ENCODE results near the gene MOV10. TPM values are rescaled to one million over a fixed set of nuclear protein-coding genes. Genes with fewer than 3 reads are reported as not detected.
A peak's percentile ranks its signal among the peaks of the same experiment; 100 is the strongest.

The MOV10 gene
- polyA plus RNA-seq, 1 of the 3 experiments (the other 2 are of a cell fraction): 87.4 TPM

DNA sequence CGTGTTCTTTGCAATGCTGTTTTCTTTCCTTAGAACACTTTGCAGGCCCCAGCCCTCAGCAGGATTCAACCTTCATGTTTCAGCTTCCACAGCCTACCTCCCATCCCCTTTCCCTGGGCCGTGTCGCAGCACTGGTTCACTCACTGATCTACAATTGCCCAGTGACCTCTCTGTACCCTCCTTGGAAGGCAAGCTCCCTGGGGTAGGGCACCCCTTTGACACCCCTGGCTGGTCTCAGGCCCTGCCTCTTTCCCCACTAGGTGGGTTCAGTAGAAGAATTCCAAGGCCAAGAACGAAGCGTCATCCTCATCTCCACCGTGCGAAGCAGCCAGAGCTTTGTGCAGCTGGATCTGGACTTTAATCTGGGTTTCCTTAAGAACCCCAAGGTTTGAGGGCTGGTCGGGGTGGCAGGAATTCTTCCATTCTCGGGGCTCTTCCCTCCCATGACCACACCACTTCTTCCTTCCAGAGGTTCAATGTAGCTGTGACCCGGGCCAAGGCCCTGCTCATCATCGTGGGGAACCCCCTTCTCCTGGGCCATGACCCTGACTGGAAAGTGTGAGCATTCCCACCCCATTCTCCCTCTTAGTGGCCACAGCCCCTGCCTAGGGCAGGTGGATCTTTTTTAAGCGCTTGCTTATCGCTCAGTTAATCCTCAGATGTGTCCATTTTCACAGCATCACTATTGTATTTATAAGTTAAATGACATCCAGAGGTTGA, 25.1 kb downstream of the MOV10 start:
- Histone ChIP-seq H4K20me1 (ENCODE audit: insufficient read depth) (peaks cover 10% of the 10 kb centered on the region), H3K27ac (ENCODE audit: low read depth in 2 of 2, low read length in 1 of 2) (peak overlapping the region in 1 of 2 experiments; percentile 90; a peak in 3 of 4 replicates), H3K4me1 (ENCODE audit: control insufficient read depth in 1 of 2, insufficient read depth in 2 of 2, low read depth in 1 of 2, low read length in 1 of 2) (peaks cover 35 to 46% of the 10 kb centered on the region in 2 experiments; a peak in 3 of 4 replicates), H3K4me2 (peak overlapping the region; percentile 46; the same call in 1 of the 2 replicates), H3K79me2 (ENCODE audit: insufficient read depth) (peaks cover 21% of the 10 kb centered on the region), H3K4me3 (ENCODE audit: low read depth in 2 of 2, low read length in 1 of 2) (no peak overlapping the region), H3K9me2 (no peaks in the 10 kb centered on the region), H3F3A (replicated peaks; ENCODE audit: insufficient read depth) (peaks cover 40% of the 10 kb centered on the region), H3K36me3 (replicated peaks in 1 of 2; ENCODE audit: control insufficient read depth in 1 of 2, insufficient read depth in 2 of 2, low read length in 1 of 2) (peaks cover 28 to 64% of the 10 kb centered on the region in 2 experiments), H3K27me3 (ENCODE audit: insufficient read depth) (no peaks in the 10 kb centered on the region), H3K9ac (peak overlapping the region; percentile 43; the same call in 1 of the 2 replicates), H2AFZ (ENCODE audit: low read depth) (no peak overlapping the region), H3K9me3 (no peaks in the 10 kb centered on the region)
- CTCF ChIA-PET: interaction anchor here (0.9 to 4.4 kb wide), 7 partner anchors 8 to 309 kb away, joined by 3 to 21 read pairs (median 6); partner anchors contain the start of genes PPM1J and ST7L
- 95% methylated on average over 11 of the region's 13 CpGs for WGBS (ENCODE audit: low lambda C conversion rate)
- TF ChIP-seq, protein P1, sequence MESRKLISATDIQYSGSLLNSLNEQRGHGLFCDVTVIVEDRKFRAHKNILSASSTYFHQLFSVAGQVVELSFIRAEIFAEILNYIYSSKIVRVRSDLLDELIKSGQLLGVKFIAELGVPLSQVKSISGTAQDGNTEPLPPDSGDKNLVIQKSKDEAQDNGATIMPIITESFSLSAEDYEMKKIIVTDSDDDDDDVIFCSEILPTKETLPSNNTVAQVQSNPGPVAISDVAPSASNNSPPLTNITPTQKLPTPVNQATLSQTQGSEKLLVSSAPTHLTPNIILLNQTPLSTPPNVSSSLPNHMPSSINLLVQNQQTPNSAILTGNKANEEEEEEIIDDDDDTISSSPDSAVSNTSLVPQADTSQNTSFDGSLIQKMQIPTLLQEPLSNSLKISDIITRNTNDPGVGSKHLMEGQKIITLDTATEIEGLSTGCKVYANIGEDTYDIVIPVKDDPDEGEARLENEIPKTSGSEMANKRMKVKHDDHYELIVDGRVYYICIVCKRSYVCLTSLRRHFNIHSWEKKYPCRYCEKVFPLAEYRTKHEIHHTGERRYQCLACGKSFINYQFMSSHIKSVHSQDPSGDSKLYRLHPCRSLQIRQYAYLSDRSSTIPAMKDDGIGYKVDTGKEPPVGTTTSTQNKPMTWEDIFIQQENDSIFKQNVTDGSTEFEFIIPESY (IDR thresholded peaks at IDR 0.05; ENCODE audit: borderline replicate concordance, low read depth): no peak
- TF ChIP-seq SIN3A (IDR thresholded peaks at IDR 0.05; ENCODE audit: borderline replicate concordance, low read depth, low read length) (no peak), GATA2 (CRISPR knock-in tag; IDR thresholded peaks at IDR 0.05) (no peak), EZH2phosphoT487 (IDR thresholded peaks at IDR 0.05; ENCODE audit: borderline replicate concordance, low read depth) (no peak), MXI1 (IDR thresholded peaks at IDR 0.05; ENCODE audit: low read depth, low read length) (no peak), GABPA (IDR thresholded peaks at IDR 0.05; ENCODE audit: low read depth) (no peak), JUND (IDR thresholded peaks at IDR 0.05) (no peak), TAF1 (IDR thresholded peaks at IDR 0.05; ENCODE audit: borderline replicate concordance, low read depth, low read length) (no peak), RFX5 (IDR thresholded peaks at IDR 0.05; ENCODE audit: low read length) (no peak), NFIC (IDR thresholded peaks at IDR 0.05; ENCODE audit: borderline replicate concordance) (no peak), EP300 (IDR thresholded peaks at IDR 0.05; ENCODE audit: borderline replicate concordance in 1 of 2, low read depth in 1 of 2, low read length in 1 of 2) (no peak), RAD21 (IDR thresholded peaks at IDR 0.05; ENCODE audit: low read length) (no peak), FOXJ3 (CRISPR knock-in tag; IDR thresholded peaks at IDR 0.05) (no peak)
- TF ChIP-seq, protein P2, sequence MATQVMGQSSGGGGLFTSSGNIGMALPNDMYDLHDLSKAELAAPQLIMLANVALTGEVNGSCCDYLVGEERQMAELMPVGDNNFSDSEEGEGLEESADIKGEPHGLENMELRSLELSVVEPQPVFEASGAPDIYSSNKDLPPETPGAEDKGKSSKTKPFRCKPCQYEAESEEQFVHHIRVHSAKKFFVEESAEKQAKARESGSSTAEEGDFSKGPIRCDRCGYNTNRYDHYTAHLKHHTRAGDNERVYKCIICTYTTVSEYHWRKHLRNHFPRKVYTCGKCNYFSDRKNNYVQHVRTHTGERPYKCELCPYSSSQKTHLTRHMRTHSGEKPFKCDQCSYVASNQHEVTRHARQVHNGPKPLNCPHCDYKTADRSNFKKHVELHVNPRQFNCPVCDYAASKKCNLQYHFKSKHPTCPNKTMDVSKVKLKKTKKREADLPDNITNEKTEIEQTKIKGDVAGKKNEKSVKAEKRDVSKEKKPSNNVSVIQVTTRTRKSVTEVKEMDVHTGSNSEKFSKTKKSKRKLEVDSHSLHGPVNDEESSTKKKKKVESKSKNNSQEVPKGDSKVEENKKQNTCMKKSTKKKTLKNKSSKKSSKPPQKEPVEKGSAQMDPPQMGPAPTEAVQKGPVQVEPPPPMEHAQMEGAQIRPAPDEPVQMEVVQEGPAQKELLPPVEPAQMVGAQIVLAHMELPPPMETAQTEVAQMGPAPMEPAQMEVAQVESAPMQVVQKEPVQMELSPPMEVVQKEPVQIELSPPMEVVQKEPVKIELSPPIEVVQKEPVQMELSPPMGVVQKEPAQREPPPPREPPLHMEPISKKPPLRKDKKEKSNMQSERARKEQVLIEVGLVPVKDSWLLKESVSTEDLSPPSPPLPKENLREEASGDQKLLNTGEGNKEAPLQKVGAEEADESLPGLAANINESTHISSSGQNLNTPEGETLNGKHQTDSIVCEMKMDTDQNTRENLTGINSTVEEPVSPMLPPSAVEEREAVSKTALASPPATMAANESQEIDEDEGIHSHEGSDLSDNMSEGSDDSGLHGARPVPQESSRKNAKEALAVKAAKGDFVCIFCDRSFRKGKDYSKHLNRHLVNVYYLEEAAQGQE (IDR thresholded peaks at IDR 0.05; ENCODE audit: low read depth, low read length): no peak
- TF ChIP-seq, protein P3, sequence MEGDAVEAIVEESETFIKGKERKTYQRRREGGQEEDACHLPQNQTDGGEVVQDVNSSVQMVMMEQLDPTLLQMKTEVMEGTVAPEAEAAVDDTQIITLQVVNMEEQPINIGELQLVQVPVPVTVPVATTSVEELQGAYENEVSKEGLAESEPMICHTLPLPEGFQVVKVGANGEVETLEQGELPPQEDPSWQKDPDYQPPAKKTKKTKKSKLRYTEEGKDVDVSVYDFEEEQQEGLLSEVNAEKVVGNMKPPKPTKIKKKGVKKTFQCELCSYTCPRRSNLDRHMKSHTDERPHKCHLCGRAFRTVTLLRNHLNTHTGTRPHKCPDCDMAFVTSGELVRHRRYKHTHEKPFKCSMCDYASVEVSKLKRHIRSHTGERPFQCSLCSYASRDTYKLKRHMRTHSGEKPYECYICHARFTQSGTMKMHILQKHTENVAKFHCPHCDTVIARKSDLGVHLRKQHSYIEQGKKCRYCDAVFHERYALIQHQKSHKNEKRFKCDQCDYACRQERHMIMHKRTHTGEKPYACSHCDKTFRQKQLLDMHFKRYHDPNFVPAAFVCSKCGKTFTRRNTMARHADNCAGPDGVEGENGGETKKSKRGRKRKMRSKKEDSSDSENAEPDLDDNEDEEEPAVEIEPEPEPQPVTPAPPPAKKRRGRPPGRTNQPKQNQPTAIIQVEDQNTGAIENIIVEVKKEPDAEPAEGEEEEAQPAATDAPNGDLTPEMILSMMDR (IDR thresholded peaks at IDR 0.05): no peak
- TF ChIP-seq, protein P4, sequence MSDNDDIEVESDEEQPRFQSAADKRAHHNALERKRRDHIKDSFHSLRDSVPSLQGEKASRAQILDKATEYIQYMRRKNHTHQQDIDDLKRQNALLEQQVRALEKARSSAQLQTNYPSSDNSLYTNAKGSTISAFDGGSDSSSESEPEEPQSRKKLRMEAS (IDR thresholded peaks at IDR 0.05; ENCODE audit: low read depth): no peak
- TF ChIP-seq, protein P5, sequence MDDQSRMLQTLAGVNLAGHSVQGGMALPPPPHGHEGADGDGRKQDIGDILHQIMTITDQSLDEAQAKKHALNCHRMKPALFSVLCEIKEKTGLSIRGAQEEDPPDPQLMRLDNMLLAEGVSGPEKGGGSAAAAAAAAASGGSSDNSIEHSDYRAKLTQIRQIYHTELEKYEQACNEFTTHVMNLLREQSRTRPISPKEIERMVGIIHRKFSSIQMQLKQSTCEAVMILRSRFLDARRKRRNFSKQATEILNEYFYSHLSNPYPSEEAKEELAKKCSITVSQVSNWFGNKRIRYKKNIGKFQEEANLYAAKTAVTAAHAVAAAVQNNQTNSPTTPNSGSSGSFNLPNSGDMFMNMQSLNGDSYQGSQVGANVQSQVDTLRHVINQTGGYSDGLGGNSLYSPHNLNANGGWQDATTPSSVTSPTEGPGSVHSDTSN (IDR thresholded peaks at IDR 0.05): no peak
- TF ChIP-seq, protein P6, sequence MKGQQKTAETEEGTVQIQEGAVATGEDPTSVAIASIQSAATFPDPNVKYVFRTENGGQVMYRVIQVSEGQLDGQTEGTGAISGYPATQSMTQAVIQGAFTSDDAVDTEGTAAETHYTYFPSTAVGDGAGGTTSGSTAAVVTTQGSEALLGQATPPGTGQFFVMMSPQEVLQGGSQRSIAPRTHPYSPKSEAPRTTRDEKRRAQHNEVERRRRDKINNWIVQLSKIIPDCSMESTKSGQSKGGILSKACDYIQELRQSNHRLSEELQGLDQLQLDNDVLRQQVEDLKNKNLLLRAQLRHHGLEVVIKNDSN (IDR thresholded peaks at IDR 0.05; ENCODE audit: borderline replicate concordance, low read depth): no peak
- POLR2A ChIA-PET: interaction anchor here (1.1 kb wide), 1 partner anchor 25 kb away, joined by 3 read pairs; the partner anchor contains the start of gene MOV10
- DNase-seq: no peak
